ENCODE results near the gene OVAAL. TPM values are rescaled to one million over a fixed set of nuclear protein-coding genes. Genes with fewer than 3 reads are reported as not detected.
A peak's percentile ranks its signal among the peaks of the same experiment; 100 is the strongest.

OVAAL gene
- polyA plus RNA-seq, 3 donors, result not detected

GRCh38 chr1:180593382-180593781, 34.6 kb downstream of the OVAAL start:
- DNase-seq, result no peak
- no peak for TF ChIP-seq CTCF (IDR thresholded peaks at IDR 0.05)
- H3K9me3 Mint-ChIP-seq, result peaks cover 0 to 8% (median 5%) of the 10 kb centered on the region in 7 donors

GRCh38 chr1:180594723-180595122, 36.0 kb downstream of the OVAAL start:
- no peak for DNase-seq
- Mint-ChIP-seq H3K4me1 (no peaks in the 10 kb centered on the region), H3K36me3 (no peaks in the 10 kb centered on the region), H3K27me3 (ENCODE audit: low read depth in 3 of 3) (peaks cover 3 to 4% (median 3%) of the 10 kb centered on the region in 3 donors), H3K4me3 (no peak overlapping the region), H3K9me3 (no peaks in the 10 kb centered on the region), H3K27ac (no peak overlapping the region)
- Histone ChIP-seq H3K36me3 (replicated peaks in 1 of 2; ENCODE audit: control insufficient read depth in 1 of 2, insufficient read depth in 2 of 2, low read length in 2 of 2) (no peaks in the 10 kb centered on the region), H3K9me3 (replicated peaks in 1 of 2; ENCODE audit: control insufficient read depth in 1 of 2, insufficient read depth in 1 of 2, low read length in 2 of 2) (no peaks in the 10 kb centered on the region), H3K79me2 (ENCODE audit: insufficient read depth, low read length) (no peaks in the 10 kb centered on the region), H3K27me3 (ENCODE audit: control insufficient read depth in 2 of 2, insufficient read depth in 2 of 2, low read length in 2 of 2) (no peaks in the 10 kb centered on the region), H2AFZ (ENCODE audit: insufficient read depth, low read depth, low read length, poor library complexity, severe bottlenecking) (no peak overlapping the region), H3K4me2 (replicated peaks; ENCODE audit: extremely low read depth, low read length, poor library complexity, severe bottlenecking) (no peak overlapping the region), H3K4me3 (replicated peaks in 1 of 3; ENCODE audit: low read depth in 2 of 3, low read length in 3 of 3) (no peak overlapping the region), H3K9ac (ENCODE audit: insufficient read depth, low read length, poor library complexity, severe bottlenecking) (no peak overlapping the region), H3K4me1 (ENCODE audit: control insufficient read depth in 1 of 2, insufficient read depth in 2 of 2, low read length in 2 of 2) (no peaks in the 10 kb centered on the region), H3K27ac (ENCODE audit: low read depth in 1 of 2, low read length in 2 of 2) (no peak overlapping the region), H4K20me1 (ENCODE audit: insufficient read depth, low read length) (no peaks in the 10 kb centered on the region)
- intact Hi-C loops (cut with micrococcal nuclease), result loop anchor here in 1 of 2 donors (2.0 kb wide), 1 partner anchor 52 kb away; no protein-coding TSS in a partner anchor
- TF ChIP-seq CTCF (IDR thresholded peaks at IDR 0.05), result no peak
- 100% methylated on average over 6 of the region's 6 CpGs for WGBS (ENCODE audit: insufficient coverage)

More at GRCh38 chr1:180593382-180593781, 34.6 kb downstream of the OVAAL start:
- H3K27ac ChIP-seq (ENCODE audit: low read depth in 1 of 2, low read length in 2 of 2), result no peak overlapping the region
- H3K4me3 ChIP-seq (replicated peaks in 1 of 3; ENCODE audit: low read depth in 2 of 3, low read length in 3 of 3), result no peak overlapping the region
- no peaks in the 10 kb centered on the region for H3K79me2 ChIP-seq (ENCODE audit: insufficient read depth, low read length)
- H2AFZ ChIP-seq (ENCODE audit: insufficient read depth, low read depth, low read length, poor library complexity, severe bottlenecking), result no peak overlapping the region
- no peak overlapping the region for H3K9ac ChIP-seq (ENCODE audit: insufficient read depth, low read length, poor library complexity, severe bottlenecking)
- H4K20me1 ChIP-seq (ENCODE audit: insufficient read depth, low read length), result no peaks in the 10 kb centered on the region
- no peak overlapping the region for H3K4me2 ChIP-seq (replicated peaks; ENCODE audit: extremely low read depth, low read length, poor library complexity, severe bottlenecking)
- Mint-ChIP-seq H3K27me3 (ENCODE audit: low read depth in 3 of 3) (peaks cover 3 to 4% (median 3%) of the 10 kb centered on the region in 3 donors), H3K27ac (peak overlapping the region in 1 of 7 donors; percentile 11), H3K36me3 (no peaks in the 10 kb centered on the region), H3K4me3 (no peak overlapping the region), H3K4me1 (no peaks in the 10 kb centered on the region)
- peaks cover 0 to 1% of the 10 kb centered on the region in 2 donors for H3K9me3 ChIP-seq (replicated peaks in 1 of 2; ENCODE audit: control insufficient read depth in 1 of 2, insufficient read depth in 1 of 2, low read length in 2 of 2)
- no peaks in the 10 kb centered on the region for H3K27me3 ChIP-seq (ENCODE audit: control insufficient read depth in 2 of 2, insufficient read depth in 2 of 2, low read length in 2 of 2)
- 94% methylated on average over 3 of the region's 3 CpGs for WGBS (ENCODE audit: insufficient coverage)
- no peaks in the 10 kb centered on the region for H3K4me1 ChIP-seq (ENCODE audit: control insufficient read depth in 1 of 2, insufficient read depth in 2 of 2, low read length in 2 of 2)
- intact Hi-C loops (cut with micrococcal nuclease), result no loop called here
- H3K36me3 ChIP-seq (replicated peaks in 1 of 2; ENCODE audit: control insufficient read depth in 1 of 2, insufficient read depth in 2 of 2, low read length in 2 of 2), result no peaks in the 10 kb centered on the region

Measured in CD14-positive monocyte (primary cell).